Epithelial cell of alveolus of lung (primary cell): Measurements from ENCODE around the gene CMTR1. TPM values are rescaled to one million over a fixed set of nuclear protein-coding genes. Genes with fewer than 3 reads are reported as not detected.

Experiments used
- total RNA-seq: library from RNA; depleted of rRNA; stranded (reverse); fragments of >200 nt; gene quantifications from 2 replicates; pipeline ENCODE4 v1.2.1, GENCODE V29; 2015

CMTR1 gene
- total RNA-seq: 19.7 and 20.1 TPM in 2 replicates

DNA sequence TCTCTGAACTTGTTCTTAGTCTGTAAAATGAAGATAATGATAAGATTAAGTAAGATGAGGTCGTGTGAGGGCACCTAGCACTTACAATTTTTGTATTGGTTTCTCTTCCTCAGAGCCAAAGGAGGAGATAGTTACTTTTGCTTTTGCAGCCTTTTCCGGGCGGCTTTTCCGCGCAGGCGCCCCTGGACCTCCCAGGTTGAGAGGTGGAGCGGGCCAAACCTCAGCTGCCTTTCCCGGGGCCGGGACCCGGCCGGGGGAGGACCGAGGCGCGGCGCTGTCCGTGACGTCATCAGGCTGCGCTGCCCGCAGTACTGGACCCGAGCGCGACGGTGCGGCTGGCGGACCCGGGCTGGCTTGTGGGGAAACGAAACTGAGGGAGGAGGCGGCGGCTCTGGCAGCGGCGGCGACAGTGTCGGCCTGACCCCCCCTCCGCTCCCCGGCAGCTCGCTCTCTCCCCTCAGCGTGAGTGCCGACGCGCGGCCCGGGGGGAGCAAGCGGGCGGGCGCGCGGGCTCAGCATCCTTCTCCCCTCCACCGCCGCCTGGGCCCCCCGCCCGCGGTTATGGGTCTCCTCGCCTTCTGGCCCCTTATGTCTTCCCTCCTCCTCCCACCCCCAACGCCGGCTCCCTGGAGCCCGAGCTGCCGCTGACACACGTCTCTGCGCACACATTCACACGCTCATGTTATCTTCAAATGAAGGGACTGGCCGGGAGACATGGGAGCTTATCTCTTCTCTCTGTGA lies at the start of gene CMTR1:
TSS of gene CMTR1 (plus strand) at position 306 of the 741 bp plus-strand sequence. CDS start 2,409 bp downstream, outside the sequence.

GRCh38 chr6:37499433-37500293 lies 66.6 kb downstream of the CMTR1 start, which contains the start of gene CCDC167:
CCDC167 (minus strand) TSS chr6:37499893; CDS start chr6:37499863, 30 bp downstream.

Other genes with a start within 250 kb of the CMTR1 start
- gene TBC1D22B, start 175.4 kb upstream of the CMTR1 start, total RNA-seq: 9.3 and 9.4 TPM in 2 replicates
- gene TMEM217, start 175.1 kb upstream of the CMTR1 start, total RNA-seq: 1.6 and 2.5 TPM in 2 replicates
- 11.7 and 12.7 TPM in 2 replicates for gene RNF8, start 79.2 kb upstream of the CMTR1 start, total RNA-seq
- 28.3 and 69.9 TPM in 2 replicates for gene CCDC167, start 66.7 kb downstream of the CMTR1 start, total RNA-seq